ENCODE measurements around the gene GPSM3.

DNA sequence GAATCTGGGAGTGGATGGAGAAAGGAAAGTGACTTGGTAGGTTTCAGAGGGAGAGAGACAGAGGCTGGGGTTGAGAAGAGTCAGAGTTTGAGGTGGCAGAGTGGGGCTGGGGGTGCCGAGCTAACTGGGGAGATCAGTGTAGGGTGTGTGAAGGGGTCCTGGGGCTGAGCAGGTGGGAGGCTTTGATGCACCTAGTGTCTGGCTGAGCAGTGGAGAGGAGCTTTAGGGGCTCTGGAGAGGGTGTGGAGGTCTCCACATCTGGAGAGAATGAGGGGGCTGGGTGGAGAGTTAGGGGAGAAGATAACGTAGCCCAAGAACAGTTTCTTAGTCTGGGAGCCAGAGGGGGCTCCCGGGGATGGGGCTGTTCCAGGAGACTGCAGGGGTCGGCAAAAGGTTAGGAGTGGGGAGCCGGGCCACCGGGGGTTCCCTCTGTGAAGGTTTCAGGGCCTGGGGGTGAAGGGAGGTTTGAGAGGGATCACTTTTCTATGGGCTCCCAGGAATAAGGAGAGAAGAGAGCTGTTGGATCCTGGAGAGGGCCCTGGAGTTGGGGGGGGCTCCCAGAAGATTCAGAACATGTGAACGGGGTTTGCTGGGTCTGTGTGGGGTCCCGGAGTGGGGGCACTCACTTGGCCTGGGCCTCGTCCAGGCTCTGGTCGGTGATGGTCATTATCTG lies 3.2 kb downstream of the GPSM3 start:
- TF ChIP-seq POLR2AphosphoS5 (IDR thresholded peaks at IDR 0.05; ENCODE audit: low read depth) (no peak), EZH2phosphoT487 (IDR thresholded peaks at IDR 0.05; ENCODE audit: unreplicated experiment) (no peak), EZH2 (IDR thresholded peaks at IDR 0.05; ENCODE audit: low read depth, unreplicated experiment) (no peak), NANOG (IDR thresholded peaks at IDR 0.05; ENCODE audit: borderline replicate concordance) (no peak), ZNF114 (CRISPR knock-in tag; IDR thresholded peaks at IDR 0.05) (no peak), JUNB (IDR thresholded peaks at IDR 0.05; ENCODE audit: unreplicated experiment) (no peak), ZNF331 (CRISPR knock-in tag; IDR thresholded peaks at IDR 0.05; ENCODE audit: low read depth) (no peak)
- TF ChIP-seq, protein P1, sequence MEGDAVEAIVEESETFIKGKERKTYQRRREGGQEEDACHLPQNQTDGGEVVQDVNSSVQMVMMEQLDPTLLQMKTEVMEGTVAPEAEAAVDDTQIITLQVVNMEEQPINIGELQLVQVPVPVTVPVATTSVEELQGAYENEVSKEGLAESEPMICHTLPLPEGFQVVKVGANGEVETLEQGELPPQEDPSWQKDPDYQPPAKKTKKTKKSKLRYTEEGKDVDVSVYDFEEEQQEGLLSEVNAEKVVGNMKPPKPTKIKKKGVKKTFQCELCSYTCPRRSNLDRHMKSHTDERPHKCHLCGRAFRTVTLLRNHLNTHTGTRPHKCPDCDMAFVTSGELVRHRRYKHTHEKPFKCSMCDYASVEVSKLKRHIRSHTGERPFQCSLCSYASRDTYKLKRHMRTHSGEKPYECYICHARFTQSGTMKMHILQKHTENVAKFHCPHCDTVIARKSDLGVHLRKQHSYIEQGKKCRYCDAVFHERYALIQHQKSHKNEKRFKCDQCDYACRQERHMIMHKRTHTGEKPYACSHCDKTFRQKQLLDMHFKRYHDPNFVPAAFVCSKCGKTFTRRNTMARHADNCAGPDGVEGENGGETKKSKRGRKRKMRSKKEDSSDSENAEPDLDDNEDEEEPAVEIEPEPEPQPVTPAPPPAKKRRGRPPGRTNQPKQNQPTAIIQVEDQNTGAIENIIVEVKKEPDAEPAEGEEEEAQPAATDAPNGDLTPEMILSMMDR (conservative IDR thresholded peaks at IDR 0.05; ENCODE audit: low read depth in 2 of 2) = no peak
- TF ChIP-seq, protein P2, sequence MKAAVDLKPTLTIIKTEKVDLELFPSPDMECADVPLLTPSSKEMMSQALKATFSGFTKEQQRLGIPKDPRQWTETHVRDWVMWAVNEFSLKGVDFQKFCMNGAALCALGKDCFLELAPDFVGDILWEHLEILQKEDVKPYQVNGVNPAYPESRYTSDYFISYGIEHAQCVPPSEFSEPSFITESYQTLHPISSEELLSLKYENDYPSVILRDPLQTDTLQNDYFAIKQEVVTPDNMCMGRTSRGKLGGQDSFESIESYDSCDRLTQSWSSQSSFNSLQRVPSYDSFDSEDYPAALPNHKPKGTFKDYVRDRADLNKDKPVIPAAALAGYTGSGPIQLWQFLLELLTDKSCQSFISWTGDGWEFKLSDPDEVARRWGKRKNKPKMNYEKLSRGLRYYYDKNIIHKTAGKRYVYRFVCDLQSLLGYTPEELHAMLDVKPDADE (IDR thresholded peaks at IDR 0.05) = no peak
